ENCODE measurements around the gene DUSP7. TPM values are rescaled to one million over a fixed set of nuclear protein-coding genes. Genes with fewer than 3 reads are reported as not detected.

DUSP7 gene
- total RNA-seq, 1 donor from 2014 or later = 24.9 TPM

- peaks cover 12% of the 10 kb centered on the region for H3K27me3 Mint-ChIP-seq (ENCODE audit: low read depth, unreplicated experiment)
- peaks cover 14% of the 10 kb centered on the region for H3K4me1 Mint-ChIP-seq (ENCODE audit: low read depth, unreplicated experiment)
- H3K4me1 ChIP-seq (ENCODE audit: insufficient read depth, low read length) = peaks cover 16% of the 10 kb centered on the region
- H3K4me3 Mint-ChIP-seq (ENCODE audit: unreplicated experiment) = no peak overlapping the region
- no peak overlapping the region for H3K4me2 ChIP-seq (ENCODE audit: low read length)
- H3K36me3 Mint-ChIP-seq (ENCODE audit: low read depth, unreplicated experiment) = no peaks in the 10 kb centered on the region
- no peak for FAIRE-seq
- DNase-seq (ENCODE audit: low read depth) = no peak
- no peak overlapping the region for H3K27ac Mint-ChIP-seq (ENCODE audit: unreplicated experiment)
- no peak for TF ChIP-seq EZH2 (IDR thresholded peaks at IDR 0.05; ENCODE audit: insufficient read depth, low read length)
- TF ChIP-seq, protein P1, sequence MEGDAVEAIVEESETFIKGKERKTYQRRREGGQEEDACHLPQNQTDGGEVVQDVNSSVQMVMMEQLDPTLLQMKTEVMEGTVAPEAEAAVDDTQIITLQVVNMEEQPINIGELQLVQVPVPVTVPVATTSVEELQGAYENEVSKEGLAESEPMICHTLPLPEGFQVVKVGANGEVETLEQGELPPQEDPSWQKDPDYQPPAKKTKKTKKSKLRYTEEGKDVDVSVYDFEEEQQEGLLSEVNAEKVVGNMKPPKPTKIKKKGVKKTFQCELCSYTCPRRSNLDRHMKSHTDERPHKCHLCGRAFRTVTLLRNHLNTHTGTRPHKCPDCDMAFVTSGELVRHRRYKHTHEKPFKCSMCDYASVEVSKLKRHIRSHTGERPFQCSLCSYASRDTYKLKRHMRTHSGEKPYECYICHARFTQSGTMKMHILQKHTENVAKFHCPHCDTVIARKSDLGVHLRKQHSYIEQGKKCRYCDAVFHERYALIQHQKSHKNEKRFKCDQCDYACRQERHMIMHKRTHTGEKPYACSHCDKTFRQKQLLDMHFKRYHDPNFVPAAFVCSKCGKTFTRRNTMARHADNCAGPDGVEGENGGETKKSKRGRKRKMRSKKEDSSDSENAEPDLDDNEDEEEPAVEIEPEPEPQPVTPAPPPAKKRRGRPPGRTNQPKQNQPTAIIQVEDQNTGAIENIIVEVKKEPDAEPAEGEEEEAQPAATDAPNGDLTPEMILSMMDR (IDR thresholded peaks at IDR 0.05; ENCODE audit: insufficient read depth, low read depth, low read length) = no peak
- no peaks in the 10 kb centered on the region for H3K27me3 ChIP-seq (ENCODE audit: insufficient read depth, low read length)
- H3K27ac ChIP-seq (ENCODE audit: low read depth, low read length) = no peak overlapping the region
- no peak overlapping the region for H3K9ac ChIP-seq (ENCODE audit: low read length)
- no peaks in the 10 kb centered on the region for H3K36me3 ChIP-seq (ENCODE audit: insufficient read depth, low read length)
- H3K9me3 Mint-ChIP-seq (ENCODE audit: unreplicated experiment) = no peaks in the 10 kb centered on the region
- H3K4me3 ChIP-seq (ENCODE audit: insufficient read depth, low read depth, low read length) = no peak overlapping the region
- no peaks in the 10 kb centered on the region for H3K9me3 ChIP-seq (ENCODE audit: insufficient read depth, low read depth, low read length)
- H3K79me2 ChIP-seq (ENCODE audit: insufficient read depth, low read length) = no peaks in the 10 kb centered on the region
- H4K20me1 ChIP-seq (ENCODE audit: insufficient read depth, low read length) = no peaks in the 10 kb centered on the region
- H2AFZ ChIP-seq (ENCODE audit: low read depth, low read length) = no peak overlapping the region
Measured at GRCh38 chr3:52007291-52007690, 49.1 kb downstream of the DUSP7 start.

- no peak for FAIRE-seq
- peaks cover 16% of the 10 kb centered on the region for H3K4me1 ChIP-seq (ENCODE audit: insufficient read depth, low read length)
- H2AFZ ChIP-seq (ENCODE audit: low read depth, low read length) = no peak overlapping the region
- H3K4me1 Mint-ChIP-seq (ENCODE audit: low read depth, unreplicated experiment) = peaks cover 14% of the 10 kb centered on the region
- no peaks in the 10 kb centered on the region for H3K79me2 ChIP-seq (ENCODE audit: insufficient read depth, low read length)
- no peaks in the 10 kb centered on the region for H3K9me3 Mint-ChIP-seq (ENCODE audit: unreplicated experiment)
- H3K9ac ChIP-seq (ENCODE audit: low read length) = no peak overlapping the region
- H3K27me3 Mint-ChIP-seq (ENCODE audit: low read depth, unreplicated experiment) = peaks cover 12% of the 10 kb centered on the region
- TF ChIP-seq, protein P1 (IDR thresholded peaks at IDR 0.05; ENCODE audit: insufficient read depth, low read depth, low read length) = no peak
- no peak for TF ChIP-seq EZH2 (IDR thresholded peaks at IDR 0.05; ENCODE audit: insufficient read depth, low read length)
- H3K27me3 ChIP-seq (ENCODE audit: insufficient read depth, low read length) = no peaks in the 10 kb centered on the region
- no peaks in the 10 kb centered on the region for H3K9me3 ChIP-seq (ENCODE audit: insufficient read depth, low read depth, low read length)
- H3K4me2 ChIP-seq (ENCODE audit: low read length) = no peak overlapping the region
- H4K20me1 ChIP-seq (ENCODE audit: insufficient read depth, low read length) = no peaks in the 10 kb centered on the region
- no peak overlapping the region for H3K4me3 ChIP-seq (ENCODE audit: insufficient read depth, low read depth, low read length)
- no peak overlapping the region for H3K27ac Mint-ChIP-seq (ENCODE audit: unreplicated experiment)
- H3K36me3 Mint-ChIP-seq (ENCODE audit: low read depth, unreplicated experiment) = no peaks in the 10 kb centered on the region
- H3K4me3 Mint-ChIP-seq (ENCODE audit: unreplicated experiment) = no peak overlapping the region
- no peaks in the 10 kb centered on the region for H3K36me3 ChIP-seq (ENCODE audit: insufficient read depth, low read length)
- DNase-seq (ENCODE audit: low read depth) = no peak
- no peak overlapping the region for H3K27ac ChIP-seq (ENCODE audit: low read depth, low read length)
Measured at GRCh38 chr3:52006820-52007133, 49.6 kb downstream of the DUSP7 start.

GRCh38 chr3:52006017-52006819, 50.2 kb downstream of the DUSP7 start:
- H3K27ac ChIP-seq (ENCODE audit: low read depth, low read length) = no peak overlapping the region
- Mint-ChIP-seq H3K4me3 (ENCODE audit: unreplicated experiment) (no peak overlapping the region), H3K4me1 (ENCODE audit: low read depth, unreplicated experiment) (peaks cover 14% of the 10 kb centered on the region), H3K36me3 (ENCODE audit: low read depth, unreplicated experiment) (no peaks in the 10 kb centered on the region), H3K27ac (ENCODE audit: unreplicated experiment) (no peak overlapping the region), H3K9me3 (ENCODE audit: unreplicated experiment) (no peaks in the 10 kb centered on the region), H3K27me3 (ENCODE audit: low read depth, unreplicated experiment) (peaks cover 12% of the 10 kb centered on the region)
- FAIRE-seq = no peak
- H3K9me3 ChIP-seq (ENCODE audit: insufficient read depth, low read depth, low read length) = no peaks in the 10 kb centered on the region
- no peaks in the 10 kb centered on the region for H3K36me3 ChIP-seq (ENCODE audit: insufficient read depth, low read length)
- H3K27me3 ChIP-seq (ENCODE audit: insufficient read depth, low read length) = no peaks in the 10 kb centered on the region
- no peaks in the 10 kb centered on the region for H3K79me2 ChIP-seq (ENCODE audit: insufficient read depth, low read length)
- H3K9ac ChIP-seq (ENCODE audit: low read length) = no peak overlapping the region
- no peak overlapping the region for H3K4me3 ChIP-seq (ENCODE audit: insufficient read depth, low read depth, low read length)
- H3K4me1 ChIP-seq (ENCODE audit: insufficient read depth, low read length) = peaks cover 16% of the 10 kb centered on the region
- no peak for DNase-seq (ENCODE audit: low read depth)
- TF ChIP-seq, protein P1 (IDR thresholded peaks at IDR 0.05; ENCODE audit: insufficient read depth, low read depth, low read length) = no peak
- no peak for TF ChIP-seq EZH2 (IDR thresholded peaks at IDR 0.05; ENCODE audit: insufficient read depth, low read length)
- peak overlapping the region; percentile 15 for H2AFZ ChIP-seq (ENCODE audit: low read depth, low read length)
- H4K20me1 ChIP-seq (ENCODE audit: insufficient read depth, low read length) = no peaks in the 10 kb centered on the region
- H3K4me2 ChIP-seq (ENCODE audit: low read length) = peak overlapping the region; percentile 73
